Neutrophil (primary cell): ENCODE data around the gene EYS.

Source experiments
- H3K27ac ChIP-seq: fragments of 200-600 bp; sonication (generic); 2 replicates; pipeline ENCODE4 v1.5.1; 2016; ENCODE audit warnings: mild to moderate bottlenecking, moderate library complexity
- H3K27me3 ChIP-seq: fragments of 200-600 bp; sonication (generic); 2 replicates; pipeline ENCODE4 v1.6.0; 2016; ENCODE audit warnings: mild to moderate bottlenecking
- H3K36me3 ChIP-seq: fragments of 200-600 bp; sonication (generic); 2 replicates; pipeline ENCODE4 v1.5.1; 2017
- H3K4me1 ChIP-seq, 2 experiments: fragments of 200-600 bp in 1 of 2; sonication (generic) in 1 of 2; 1 replicate in 1 of 2; 2 replicates in 1 of 2; pipeline versions ENCODE4 v1.5.1 to v1.6.1; 2013 to 2016; ENCODE audit warnings: low read depth in 1 of 2, low read length in 1 of 2, mild to moderate bottlenecking in 1 of 2, moderate library complexity in 1 of 2; ENCODE audit not compliant: control insufficient read depth in 1 of 2, insufficient read depth in 1 of 2
- H3K4me3 ChIP-seq, 2 experiments: fragments of 200-600 bp in 1 of 2; sonication (generic) in 1 of 2; 1 replicate in 1 of 2; 2 replicates in 1 of 2; pipeline ENCODE4 v1.5.1; 2013 to 2016; ENCODE audit warnings: low read depth in 1 of 2, low read length in 1 of 2, mild to moderate bottlenecking in 1 of 2, moderate library complexity in 1 of 2
- H3K9me3 ChIP-seq: fragments of 200-600 bp; sonication (generic); 2 replicates; pipeline ENCODE4 v1.5.1; 2016
- CTCF ChIP-seq: fragments of 200-600 bp; sonication (generic); IDR thresholded peaks from 2 replicates; pipeline ENCODE4 v1.5.1; 2016; ENCODE audit warnings: antibody characterized with exemption

The EYS gene

GRCh38 chr6:64714073-64714472 is 993.0 kb downstream of the EYS start:
- Histone ChIP-seq H3K27me3 (no peaks in the 10 kb centered on the region), H3K4me3 (no peak overlapping the region), H3K9me3 (no peaks in the 10 kb centered on the region), H3K4me1 (no peaks in the 10 kb centered on the region), H3K36me3 (no peaks in the 10 kb centered on the region), H3K27ac (no peak overlapping the region)
- TF ChIP-seq CTCF = no peak

GRCh38 chr6:64713175-64713574 is 993.9 kb downstream of the EYS start:
- Histone ChIP-seq H3K9me3 (no peaks in the 10 kb centered on the region), H3K4me3 (no peak overlapping the region), H3K36me3 (no peaks in the 10 kb centered on the region), H3K27ac (no peak overlapping the region), H3K27me3 (no peaks in the 10 kb centered on the region), H3K4me1 (no peaks in the 10 kb centered on the region)
- no peak for TF ChIP-seq CTCF

- no peaks in the 10 kb centered on the region for H3K27me3 ChIP-seq
- no peaks in the 10 kb centered on the region for H3K4me1 ChIP-seq
- no peak overlapping the region for H3K4me3 ChIP-seq
- no peaks in the 10 kb centered on the region for H3K9me3 ChIP-seq
- no peaks in the 10 kb centered on the region for H3K36me3 ChIP-seq
- no peak for TF ChIP-seq CTCF
- no peak overlapping the region for H3K27ac ChIP-seq
Measured at GRCh38 chr6:64712606-64713005, 994.4 kb downstream of the EYS start.

DNA sequence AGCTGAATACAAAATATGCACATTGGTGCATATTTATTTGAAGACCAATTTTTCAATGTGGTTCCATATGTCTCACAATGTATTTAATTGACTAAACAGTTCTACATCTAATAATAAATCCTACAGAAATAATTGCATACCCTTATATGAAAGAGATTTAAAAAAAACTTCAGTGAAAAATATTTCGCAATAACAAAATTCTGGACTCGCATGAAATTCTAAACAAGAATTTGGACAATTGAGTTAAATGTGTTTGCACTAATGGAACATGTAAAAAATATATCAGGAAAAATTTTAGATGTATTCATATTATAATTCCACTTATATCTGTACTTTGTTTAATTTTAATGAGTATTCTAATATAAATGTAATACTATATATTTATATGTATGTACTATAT is 1003.1 kb downstream of the EYS start:
- no peaks in the 10 kb centered on the region for H3K36me3 ChIP-seq
- H3K27me3 ChIP-seq = no peaks in the 10 kb centered on the region
- no peaks in the 10 kb centered on the region for H3K4me1 ChIP-seq
- no peak overlapping the region for H3K27ac ChIP-seq
- no peak overlapping the region for H3K4me3 ChIP-seq
- no peak for TF ChIP-seq CTCF
- H3K9me3 ChIP-seq = no peaks in the 10 kb centered on the region

- no peak overlapping the region for H3K27ac ChIP-seq
- no peak overlapping the region for H3K4me3 ChIP-seq
- H3K9me3 ChIP-seq = no peaks in the 10 kb centered on the region
- no peaks in the 10 kb centered on the region for H3K4me1 ChIP-seq
- no peaks in the 10 kb centered on the region for H3K27me3 ChIP-seq
- no peak for TF ChIP-seq CTCF
- no peaks in the 10 kb centered on the region for H3K36me3 ChIP-seq
Measured at GRCh38 chr6:64696053-64696452, 1011.0 kb downstream of the EYS start.

DNA sequence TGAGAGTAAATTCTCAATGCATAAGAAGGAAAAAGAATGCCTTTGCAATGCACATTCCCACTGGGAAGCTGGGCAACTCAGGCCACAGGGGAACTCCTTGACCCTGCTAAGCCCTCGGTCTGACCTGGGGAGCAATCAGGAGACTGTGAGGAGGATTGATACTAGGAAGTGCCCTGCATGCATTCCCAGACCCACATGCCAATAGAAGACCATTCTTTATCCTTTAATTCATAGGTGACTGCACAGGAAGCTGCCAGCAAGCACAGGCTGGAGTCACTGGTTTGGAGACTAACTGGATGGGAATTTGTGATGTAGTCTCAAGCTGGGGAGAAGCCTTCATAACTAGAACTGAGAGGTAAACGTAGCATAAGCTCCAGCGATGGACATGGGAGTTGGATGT is 1012.7 kb downstream of the EYS start:
- Histone ChIP-seq H3K36me3 (no peaks in the 10 kb centered on the region), H3K27me3 (no peaks in the 10 kb centered on the region), H3K27ac (no peak overlapping the region), H3K4me3 (no peak overlapping the region), H3K4me1 (no peaks in the 10 kb centered on the region), H3K9me3 (no peaks in the 10 kb centered on the region)
- TF ChIP-seq CTCF = no peak
